T47D (cell line): Measurements from ENCODE around the gene KCNIP3.

Experiments used
- DNase-seq, 2 experiments: peaks; one replicate each; pipeline versions ENCODE4 v3.0.0 to v3.0.0-alpha.2; 2011 to 2012; ENCODE audit warnings: low read depth in 1 of 2, low spot score in 1 of 2
- JUND ChIP-seq: IDR thresholded peaks from 2 replicates; pipeline ENCODE4 v1.6.1; 2012; ENCODE audit warnings: low read depth
- in situ Hi-C: cut with HindIII; loops from 2 replicates; pipeline ENCODE4 v1.10.0; 2016; ENCODE audit warnings: low sequenced_read_pairs, low pct_unique_long_range_greater_than_20kb

The KCNIP3 gene

DNA sequence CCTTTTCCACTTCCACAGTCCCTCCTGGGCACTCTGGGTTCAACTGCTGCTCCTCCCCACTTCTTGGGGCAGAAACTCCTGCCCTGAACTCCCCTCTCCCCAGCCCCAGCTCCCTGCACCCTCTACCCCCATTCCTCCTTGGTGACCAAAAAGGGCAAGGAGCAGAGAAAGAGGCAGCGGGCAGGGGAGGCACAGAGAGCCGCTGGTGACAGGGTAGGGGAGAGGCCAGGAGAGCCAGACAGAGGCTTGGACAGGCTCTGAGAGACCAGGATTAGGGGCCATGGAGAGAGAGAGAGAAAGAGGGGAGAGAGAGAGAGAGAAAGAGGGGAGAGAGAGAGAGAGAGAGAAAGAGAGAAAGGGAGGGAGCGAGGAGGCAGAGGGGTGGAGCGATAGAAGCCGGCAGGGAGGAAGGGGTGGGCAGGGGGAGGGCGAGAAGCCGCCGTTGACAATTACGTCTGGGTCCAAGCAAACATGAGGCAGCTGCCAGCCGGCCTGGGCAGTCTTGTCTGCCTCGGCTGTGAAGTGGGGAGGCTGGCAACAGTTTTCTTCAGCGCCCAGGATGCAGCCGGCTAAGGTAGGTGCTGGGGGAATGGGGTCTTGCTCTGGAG lies at the start of gene KCNIP3:
Gene KCNIP3 (plus strand): TSS at position 468 of the 608 bp plus-strand sequence. CDS start 92 bp downstream, at position 560.
- in situ Hi-C loops, result no loop called here
- DNase-seq, result peak; percentile 41 to 43
- TF ChIP-seq JUND, result no peak

DNA sequence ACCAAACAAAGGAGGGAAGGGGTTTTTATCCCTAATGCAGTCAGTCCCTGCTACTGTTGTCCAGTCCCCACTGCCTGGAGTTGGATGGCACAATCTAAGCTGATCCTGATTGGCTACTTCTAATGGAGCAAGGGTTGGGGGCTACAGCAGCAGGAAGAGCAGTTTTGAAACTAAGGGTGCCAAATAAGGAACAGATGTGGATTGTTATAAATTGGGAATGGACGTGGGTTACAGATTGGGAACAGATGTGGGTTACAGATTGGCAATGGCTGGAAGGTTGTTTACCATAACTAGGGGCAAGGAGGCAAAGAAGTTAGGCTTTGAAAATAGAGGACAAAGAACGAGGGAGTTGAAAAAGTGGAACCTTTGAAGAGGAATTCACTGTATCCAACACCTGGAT lies 38.9 kb upstream of the KCNIP3 start:
- in situ Hi-C loops, result no loop called here
- TF ChIP-seq JUND, result no peak
- DNase-seq, result no peak

DNA sequence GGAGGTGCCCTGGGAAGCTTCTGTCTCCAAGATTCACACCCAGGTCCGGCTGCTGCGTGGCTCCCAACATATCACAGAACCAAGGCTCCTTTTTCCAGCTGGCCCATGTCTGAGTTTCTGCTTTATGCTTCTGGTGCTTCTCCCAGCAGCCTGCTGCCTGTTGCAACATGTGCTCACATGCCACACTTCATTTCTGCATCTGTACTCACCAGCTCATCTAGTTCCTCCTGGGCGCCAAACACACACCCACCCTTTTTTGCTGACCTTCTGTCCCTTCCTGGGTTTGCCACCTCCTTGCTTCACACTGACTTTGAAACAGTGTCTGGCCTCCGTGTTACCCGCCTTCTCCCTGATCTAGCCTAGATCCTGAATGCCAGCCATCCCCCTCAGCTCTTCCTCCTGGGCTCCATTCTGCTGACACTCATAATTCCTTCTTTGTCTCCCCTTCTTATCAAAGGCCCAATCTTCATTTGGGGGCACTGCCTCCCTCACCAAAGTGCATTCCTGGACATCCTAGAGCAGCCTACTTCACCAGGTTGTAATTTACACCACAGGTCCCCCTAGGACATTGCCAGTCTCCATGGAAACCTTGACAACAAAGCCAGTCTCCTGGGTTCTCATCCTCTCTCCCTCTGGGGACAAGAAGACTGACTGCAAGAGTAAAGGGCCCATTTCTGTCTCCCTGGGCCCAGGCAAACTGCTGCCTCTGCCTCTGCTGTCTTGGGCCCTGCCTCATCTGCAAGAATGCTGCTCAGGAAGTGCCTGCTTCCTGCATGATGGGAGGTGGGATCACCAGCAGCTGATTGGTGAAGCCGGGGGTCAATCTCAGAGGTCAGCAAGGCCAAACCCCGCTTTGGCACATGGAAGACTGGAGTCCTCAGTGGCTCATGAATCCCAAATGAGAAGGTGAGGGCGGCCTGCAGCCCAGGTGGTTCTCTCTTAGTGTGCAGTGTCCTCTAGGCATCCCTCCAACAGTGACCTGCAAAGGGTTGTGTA lies 36.8 kb upstream of the KCNIP3 start:
- in situ Hi-C loops, result no loop called here
- no peak for TF ChIP-seq JUND
- DNase-seq, result no peak

- no peak for TF ChIP-seq JUND
- DNase-seq, result no peak
- in situ Hi-C loops, result no loop called here
These were observed 35.5 kb upstream of the KCNIP3 start for GRCh38 chr2:95261602-95262001.

DNA sequence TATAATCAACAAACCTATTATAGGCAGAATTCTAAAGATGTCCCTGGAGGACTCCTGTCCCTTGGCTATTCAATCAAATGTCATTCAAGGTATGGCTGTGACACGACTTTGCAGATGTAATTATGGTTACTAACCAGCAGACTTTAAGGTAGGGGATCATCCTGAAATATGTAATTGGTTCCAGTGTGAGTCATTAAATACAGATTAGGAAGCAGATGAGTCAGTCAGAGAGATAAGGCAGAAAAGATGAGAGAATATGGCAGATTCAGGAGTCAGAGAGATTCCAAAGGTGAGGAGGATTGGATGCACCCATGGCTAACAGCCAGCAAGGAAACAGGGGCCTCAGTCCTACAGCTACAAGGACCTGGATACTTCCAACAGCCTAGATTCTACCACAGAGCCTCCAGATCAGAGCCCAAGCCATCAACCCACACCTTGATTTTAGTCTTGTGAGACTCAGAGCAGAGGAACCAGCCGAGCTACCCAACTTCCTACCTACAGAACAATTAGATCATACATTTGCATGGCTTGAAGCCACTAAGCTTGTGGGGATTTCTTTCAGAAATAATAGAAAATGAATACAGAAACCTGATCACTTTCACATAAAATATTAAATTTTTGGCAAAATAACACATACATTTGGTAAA lies 34.1 kb upstream of the KCNIP3 start:
- no peak for DNase-seq
- TF ChIP-seq JUND, result no peak
- in situ Hi-C loops, result no loop called here

GRCh38 chr2:95264624-95265023 lies 32.5 kb upstream of the KCNIP3 start:
- no peak for DNase-seq
- in situ Hi-C loops, result no loop called here
- no peak for TF ChIP-seq JUND

DNA sequence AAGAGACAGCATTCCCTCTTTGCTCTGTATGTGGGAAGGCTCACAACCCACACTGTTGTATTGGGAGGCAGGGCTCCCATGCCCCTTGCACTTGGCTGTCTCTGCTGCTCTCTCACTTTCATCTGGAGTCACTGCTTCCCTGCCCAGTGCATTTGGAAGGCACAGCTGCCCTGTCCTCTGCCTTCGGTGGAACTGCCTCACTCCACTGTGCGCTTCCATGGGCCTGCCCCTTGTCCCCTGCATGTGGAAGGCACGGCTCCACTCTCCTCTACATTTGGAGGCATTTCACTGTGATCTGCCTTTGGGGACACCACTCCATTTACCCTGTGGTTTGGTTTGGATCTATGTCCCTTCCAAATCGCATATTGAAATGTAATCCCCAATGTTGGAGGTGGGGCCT lies 32.0 kb upstream of the KCNIP3 start:
- in situ Hi-C loops, result no loop called here
- no peak for TF ChIP-seq JUND
- no peak for DNase-seq

- DNase-seq, result no peak
- in situ Hi-C loops, result no loop called here
These were observed 30.2 kb upstream of the KCNIP3 start for GRCh38 chr2:95266781-95267430.

GRCh38 chr2:95267458-95268210 lies 29.5 kb upstream of the KCNIP3 start:
- no peak for DNase-seq
- in situ Hi-C loops, result no loop called here
- TF ChIP-seq JUND, result no peak

More at GRCh38 chr2:95266781-95267430, 30.2 kb upstream of the KCNIP3 start:
- no peak for TF ChIP-seq JUND

- no peak for TF ChIP-seq JUND
- in situ Hi-C loops, result no loop called here
- no peak for DNase-seq
These were observed 28.7 kb upstream of the KCNIP3 start for GRCh38 chr2:95268211-95269035.
